GM12878 (cell line): Measurements from ENCODE around the gene ICA1.

ENCODE experiments used
- EP300 ChIP-seq, 2 experiments: fragments of 150-350 bp in 1 of 2; IDR thresholded peaks; 2 replicates each; pipeline ENCODE4 v1.6.1; 2011 to 2012; ENCODE audit warnings: low read depth in 2 of 2, low read length in 2 of 2, borderline replicate concordance in 1 of 2, improper control_type of control experiment in 1 of 2, inconsistent platforms in 1 of 2; ENCODE audit not compliant: control insufficient read depth in 1 of 2
- POLR2A ChIP-seq: IDR thresholded peaks from 2 replicates; pipeline ENCODE4 v1.6.1; 2011; ENCODE audit warnings: low read depth, mild to moderate bottlenecking, low read length
- SUZ12 ChIP-seq: fragments of 200-600 bp; sonication (generic); IDR thresholded peaks from one replicate; pipeline ENCODE4 v1.6.1; 2018; ENCODE audit warnings: antibody characterized with exemption, mild to moderate bottlenecking; ENCODE audit not compliant: unreplicated experiment

DNA sequence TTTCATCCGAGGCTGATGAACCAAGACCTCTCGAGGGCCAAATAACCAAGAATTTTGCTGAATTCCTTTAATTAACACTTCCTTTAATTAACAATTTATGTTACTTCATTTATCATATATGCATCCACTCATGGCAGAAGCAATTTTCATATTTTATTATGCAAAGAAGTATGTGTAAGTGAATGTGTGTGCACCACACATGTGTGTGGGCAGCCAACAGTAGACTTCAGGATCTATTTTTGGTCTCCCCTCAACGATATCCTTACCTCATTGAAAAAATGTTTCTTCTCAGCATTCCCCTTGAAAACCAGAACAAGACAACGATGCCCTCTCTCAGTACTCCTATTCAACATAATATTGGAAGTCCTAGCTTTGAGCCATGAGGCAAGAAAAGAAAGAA is 96.8 kb downstream of the ICA1 start:
- TF ChIP-seq SUZ12 (no peak), POLR2A (no peak), EP300 (IDR thresholded peaks at IDR 0.05; ENCODE audit: borderline replicate concordance in 1 of 2, control insufficient read depth in 1 of 2, low read depth in 2 of 2, low read length in 2 of 2) (no peak)
